NCI-H2029 (cell line): ENCODE measurements around the gene PTPRF.
"Not testable (repeated sequence)": the region's sequence is repeated elsewhere in the genome, so short reads cannot be mapped to it uniquely, and the experiment has no call there.

ENCODE experiments used
- DNase-seq: peaks from one replicate; lab custom pipeline; 2025; lab: John Stamatoyannopoulos, UW

PTPRF gene

GRCh38 chr1:43530483-43531106, at the start of gene PTPRF:
Gene PTPRF, plus strand, starts transcription at chr1:43530883. Its CDS starts 14,193 bp downstream, at chr1:43545076.
- peak; percentile 75 for DNase-seq

GRCh38 chr1:43481491-43481890, 49.2 kb upstream of the PTPRF start:
- no peak for DNase-seq

- DNase-seq: no peak
Measured at GRCh38 chr1:43482215-43482614, 48.5 kb upstream of the PTPRF start.

- no peak for DNase-seq
Measured at GRCh38 chr1:43484367-43484766, 46.3 kb upstream of the PTPRF start.

- no peak for DNase-seq
Measured at GRCh38 chr1:43488165-43488564, 42.5 kb upstream of the PTPRF start.

- DNase-seq: no peak
Measured at GRCh38 chr1:43491061-43491460, 39.6 kb upstream of the PTPRF start.

GRCh38 chr1:43492826-43493225, 37.9 kb upstream of the PTPRF start:
- DNase-seq: peak; percentile 21

- DNase-seq: no peak
Measured at GRCh38 chr1:43493661-43494450, 36.8 kb upstream of the PTPRF start.

- no peak for DNase-seq
Measured at GRCh38 chr1:43495204-43495603, 35.5 kb upstream of the PTPRF start.

- DNase-seq: no peak
Measured at GRCh38 chr1:43499898-43500297, 30.8 kb upstream of the PTPRF start.

GRCh38 chr1:43501806-43502205, 28.9 kb upstream of the PTPRF start:
- DNase-seq: not testable (repeated sequence)

GRCh38 chr1:43503534-43503933, 27.1 kb upstream of the PTPRF start:
- DNase-seq: no peak

GRCh38 chr1:43505077-43505780, 25.5 kb upstream of the PTPRF start:
- no peak for DNase-seq

- no peak for DNase-seq
Measured at GRCh38 chr1:43506233-43506632, 24.4 kb upstream of the PTPRF start.

- no peak for DNase-seq
Measured at GRCh38 chr1:43507296-43508295, 23.1 kb upstream of the PTPRF start.

GRCh38 chr1:43509007-43509739, 21.5 kb upstream of the PTPRF start:
- no peak for DNase-seq

- no peak for DNase-seq
Measured at GRCh38 chr1:43509740-43510375, 20.8 kb upstream of the PTPRF start.

GRCh38 chr1:43510621-43511020, 20.1 kb upstream of the PTPRF start:
- DNase-seq: no peak

GRCh38 chr1:43511394-43511793, 19.3 kb upstream of the PTPRF start:
- no peak for DNase-seq

- DNase-seq: no peak
Measured at GRCh38 chr1:43512133-43512532, 18.6 kb upstream of the PTPRF start.

- no peak for DNase-seq
Measured at GRCh38 chr1:43512681-43513080, 18.0 kb upstream of the PTPRF start.
